ENCODE results near the gene SLC1A1.

The SLC1A1 gene

GRCh38 chr9:4490705-4491625 is 697 bp downstream of the SLC1A1 start:
- Histone ChIP-seq H3K4me1 (ENCODE audit: insufficient read depth, low read length) (no peaks in the 10 kb centered on the region), H2AFZ (ENCODE audit: low read depth, low read length) (no peak overlapping the region), H3K27me3 (ENCODE audit: insufficient read depth, low read length, poor library complexity) (no peaks in the 10 kb centered on the region), H3K36me3 (ENCODE audit: insufficient read depth, low read length) (no peaks in the 10 kb centered on the region), H3K79me2 (ENCODE audit: insufficient read depth, low read length) (no peaks in the 10 kb centered on the region), H3K27ac (ENCODE audit: low read length) (no peak overlapping the region), H3K4me3 (ENCODE audit: low read depth in 1 of 2, low read length in 2 of 2) (no peak overlapping the region), H3K9ac (ENCODE audit: low read depth, low read length) (no peak overlapping the region), H3K9me3 (ENCODE audit: insufficient read depth, low read length, severe bottlenecking) (no peaks in the 10 kb centered on the region), H3K4me2 (ENCODE audit: insufficient read depth, low read length) (no peak overlapping the region), H4K20me1 (ENCODE audit: insufficient read depth, low read length) (no peaks in the 10 kb centered on the region)
- no peak for ATAC-seq (ENCODE audit: insufficient read depth, low read depth)
- no peak for TF ChIP-seq CTCF (IDR thresholded peaks at IDR 0.05; ENCODE audit: borderline replicate concordance, extremely low read depth, low read length, poor library complexity, severe bottlenecking)
- no peak for TF ChIP-seq EZH2 (IDR thresholded peaks at IDR 0.05; ENCODE audit: borderline replicate concordance, low read depth, low read length, severe bottlenecking)
- DNase-seq = no peak

- TF ChIP-seq EZH2 (IDR thresholded peaks at IDR 0.05; ENCODE audit: borderline replicate concordance, low read depth, low read length, severe bottlenecking) = no peak
- TF ChIP-seq CTCF (IDR thresholded peaks at IDR 0.05; ENCODE audit: borderline replicate concordance, extremely low read depth, low read length, poor library complexity, severe bottlenecking) = no peak
- Histone ChIP-seq H4K20me1 (ENCODE audit: insufficient read depth, low read length) (no peaks in the 10 kb centered on the region), H3K4me1 (ENCODE audit: insufficient read depth, low read length) (no peaks in the 10 kb centered on the region), H3K9ac (ENCODE audit: low read depth, low read length) (no peak overlapping the region), H3K4me2 (ENCODE audit: insufficient read depth, low read length) (no peak overlapping the region), H3K27me3 (ENCODE audit: insufficient read depth, low read length, poor library complexity) (peaks cover 2% of the 10 kb centered on the region), H3K36me3 (ENCODE audit: insufficient read depth, low read length) (no peaks in the 10 kb centered on the region), H3K79me2 (ENCODE audit: insufficient read depth, low read length) (no peaks in the 10 kb centered on the region), H2AFZ (ENCODE audit: low read depth, low read length) (no peak overlapping the region), H3K9me3 (ENCODE audit: insufficient read depth, low read length, severe bottlenecking) (no peaks in the 10 kb centered on the region), H3K27ac (ENCODE audit: low read length) (no peak overlapping the region), H3K4me3 (ENCODE audit: low read depth in 1 of 2, low read length in 2 of 2) (no peak overlapping the region)
- ATAC-seq (ENCODE audit: insufficient read depth, low read depth) (no peak), DNase-seq (no peak)
These were observed 1.3 kb downstream of the SLC1A1 start for GRCh38 chr9:4491626-4491975.

DNA sequence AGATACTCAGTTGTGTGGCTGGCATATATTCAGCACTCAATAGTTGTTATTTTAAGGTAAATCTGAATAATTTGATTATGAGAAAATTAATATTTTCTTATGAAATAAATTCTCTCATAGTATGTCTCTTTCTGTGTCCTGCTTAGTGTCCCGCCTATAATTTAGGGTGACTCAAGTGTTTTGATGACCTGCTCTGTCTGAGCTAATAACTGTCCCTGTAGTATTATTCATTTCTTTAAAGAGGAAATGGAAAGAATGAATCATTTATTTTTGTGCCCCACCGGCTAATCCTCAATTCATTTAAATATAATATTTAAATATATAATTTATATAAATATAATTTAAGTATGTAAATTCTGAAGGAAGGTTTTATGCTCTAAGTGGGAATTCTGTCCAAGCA is 4.1 kb downstream of the SLC1A1 start:
- DNase-seq (no peak), ATAC-seq (ENCODE audit: insufficient read depth, low read depth) (no peak)
- Histone ChIP-seq H3K4me3 (ENCODE audit: low read depth in 1 of 2, low read length in 2 of 2) (no peak overlapping the region), H3K27ac (ENCODE audit: low read length) (no peak overlapping the region), H3K36me3 (ENCODE audit: insufficient read depth, low read length) (no peaks in the 10 kb centered on the region), H3K4me1 (ENCODE audit: insufficient read depth, low read length) (no peaks in the 10 kb centered on the region), H3K27me3 (ENCODE audit: insufficient read depth, low read length, poor library complexity) (peaks cover 2% of the 10 kb centered on the region), H3K4me2 (ENCODE audit: insufficient read depth, low read length) (no peak overlapping the region), H3K9ac (ENCODE audit: low read depth, low read length) (no peak overlapping the region), H2AFZ (ENCODE audit: low read depth, low read length) (no peak overlapping the region), H3K79me2 (ENCODE audit: insufficient read depth, low read length) (no peaks in the 10 kb centered on the region), H4K20me1 (ENCODE audit: insufficient read depth, low read length) (no peaks in the 10 kb centered on the region), H3K9me3 (ENCODE audit: insufficient read depth, low read length, severe bottlenecking) (no peaks in the 10 kb centered on the region)
- TF ChIP-seq CTCF (IDR thresholded peaks at IDR 0.05; ENCODE audit: borderline replicate concordance, extremely low read depth, low read length, poor library complexity, severe bottlenecking) (no peak), EZH2 (IDR thresholded peaks at IDR 0.05; ENCODE audit: borderline replicate concordance, low read depth, low read length, severe bottlenecking) (no peak)
